ENCODE results near the gene TM7SF2.
A peak's percentile ranks its signal among the peaks of the same experiment; 100 is the strongest.

Gene TM7SF2

DNA sequence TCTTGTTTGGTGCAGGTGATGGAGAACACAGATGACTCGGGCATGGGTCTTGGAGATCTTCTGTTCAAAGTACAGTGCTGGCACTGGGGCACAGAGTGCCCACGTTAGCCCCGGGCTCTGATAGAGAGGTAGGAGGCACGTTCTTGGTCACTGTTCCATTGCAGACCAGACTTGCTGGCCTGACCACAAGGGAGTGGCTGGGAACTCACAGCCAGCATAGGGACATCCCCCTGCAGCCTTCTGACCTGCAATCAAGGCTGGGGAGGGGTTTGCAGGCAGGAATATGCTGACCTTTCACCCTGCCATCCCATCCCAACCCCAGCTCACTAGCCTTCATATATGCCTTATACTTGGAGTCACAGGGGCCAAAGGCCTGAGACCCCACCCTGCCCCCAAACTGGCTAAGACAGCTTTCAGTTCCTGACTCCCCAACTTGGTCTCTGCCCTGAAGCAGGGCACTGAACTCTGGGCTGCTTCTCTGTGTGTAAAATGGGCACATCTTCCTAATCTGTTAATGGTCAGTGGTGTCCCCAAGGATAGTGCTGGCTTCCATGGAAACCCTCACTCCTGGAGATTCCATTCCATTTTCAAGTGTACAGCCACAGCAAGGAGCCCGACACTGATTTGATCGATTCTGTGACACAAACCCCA, 15.1 kb downstream of the TM7SF2 start:
- H3K36me3 ChIP-seq (ENCODE audit: control insufficient read depth, insufficient read depth, low read length, severe bottlenecking): peaks cover 71% of the 10 kb centered on the region
- H3K9me3 ChIP-seq (ENCODE audit: control insufficient read depth, low read length): no peaks in the 10 kb centered on the region
- no peak for DNase-seq (ENCODE audit: low read depth)
- no peak overlapping the region for H3K9ac ChIP-seq (ENCODE audit: low read length)
- H3K4me3 ChIP-seq (ENCODE audit: low read length): no peak overlapping the region
- H3K27me3 ChIP-seq (replicated peaks; ENCODE audit: control insufficient read depth, insufficient read depth, low read length): no peaks in the 10 kb centered on the region
- peaks cover 5% of the 10 kb centered on the region for H3K4me1 ChIP-seq (ENCODE audit: control insufficient read depth, insufficient read depth, low read length)

DNA sequence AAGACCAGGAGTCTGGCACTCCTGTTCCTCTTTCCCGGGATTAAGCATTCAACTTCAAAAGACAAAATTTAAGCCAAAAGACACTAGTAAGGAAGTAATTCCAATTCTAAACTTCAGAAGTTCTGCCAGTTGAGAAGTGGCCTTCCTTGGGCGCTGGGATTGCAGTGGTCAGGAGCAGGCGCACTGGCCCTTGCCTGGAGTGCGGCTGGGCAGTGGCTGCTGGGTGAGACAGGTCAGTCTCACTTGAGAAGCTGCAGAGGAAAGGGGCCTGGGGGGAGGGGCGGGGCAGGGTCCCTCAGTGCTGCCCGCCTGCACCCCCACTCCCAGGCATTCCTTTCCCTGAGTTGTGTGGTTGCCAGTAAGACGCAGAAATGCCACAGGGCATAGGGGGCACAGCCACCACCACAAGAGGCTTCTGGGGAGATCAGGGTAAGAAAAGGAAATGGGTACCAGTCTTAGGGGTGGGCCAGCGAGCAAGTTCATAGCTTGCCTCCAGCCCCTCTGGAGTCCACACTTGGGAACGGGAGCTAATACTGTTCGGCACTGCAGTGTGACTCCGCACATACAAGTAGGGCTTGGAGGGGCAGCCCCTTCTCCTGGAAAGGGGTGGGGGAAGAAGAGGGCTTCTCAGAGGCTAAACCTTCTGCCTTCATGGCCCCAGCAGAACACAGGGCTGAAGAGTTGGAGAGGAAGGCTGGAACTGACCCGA, 16.0 kb downstream of the TM7SF2 start:
- peaks cover 9% of the 10 kb centered on the region for H3K4me1 ChIP-seq (ENCODE audit: control insufficient read depth, insufficient read depth, low read length)
- H3K36me3 ChIP-seq (ENCODE audit: control insufficient read depth, insufficient read depth, low read length, severe bottlenecking): peaks cover 80% of the 10 kb centered on the region
- H3K27me3 ChIP-seq (replicated peaks; ENCODE audit: control insufficient read depth, insufficient read depth, low read length): no peaks in the 10 kb centered on the region
- no peak overlapping the region for H3K4me3 ChIP-seq (ENCODE audit: low read length)
- no peaks in the 10 kb centered on the region for H3K9me3 ChIP-seq (ENCODE audit: control insufficient read depth, low read length)
- H3K9ac ChIP-seq (ENCODE audit: low read length): no peak overlapping the region
- no peak for DNase-seq (ENCODE audit: low read depth)

DNA sequence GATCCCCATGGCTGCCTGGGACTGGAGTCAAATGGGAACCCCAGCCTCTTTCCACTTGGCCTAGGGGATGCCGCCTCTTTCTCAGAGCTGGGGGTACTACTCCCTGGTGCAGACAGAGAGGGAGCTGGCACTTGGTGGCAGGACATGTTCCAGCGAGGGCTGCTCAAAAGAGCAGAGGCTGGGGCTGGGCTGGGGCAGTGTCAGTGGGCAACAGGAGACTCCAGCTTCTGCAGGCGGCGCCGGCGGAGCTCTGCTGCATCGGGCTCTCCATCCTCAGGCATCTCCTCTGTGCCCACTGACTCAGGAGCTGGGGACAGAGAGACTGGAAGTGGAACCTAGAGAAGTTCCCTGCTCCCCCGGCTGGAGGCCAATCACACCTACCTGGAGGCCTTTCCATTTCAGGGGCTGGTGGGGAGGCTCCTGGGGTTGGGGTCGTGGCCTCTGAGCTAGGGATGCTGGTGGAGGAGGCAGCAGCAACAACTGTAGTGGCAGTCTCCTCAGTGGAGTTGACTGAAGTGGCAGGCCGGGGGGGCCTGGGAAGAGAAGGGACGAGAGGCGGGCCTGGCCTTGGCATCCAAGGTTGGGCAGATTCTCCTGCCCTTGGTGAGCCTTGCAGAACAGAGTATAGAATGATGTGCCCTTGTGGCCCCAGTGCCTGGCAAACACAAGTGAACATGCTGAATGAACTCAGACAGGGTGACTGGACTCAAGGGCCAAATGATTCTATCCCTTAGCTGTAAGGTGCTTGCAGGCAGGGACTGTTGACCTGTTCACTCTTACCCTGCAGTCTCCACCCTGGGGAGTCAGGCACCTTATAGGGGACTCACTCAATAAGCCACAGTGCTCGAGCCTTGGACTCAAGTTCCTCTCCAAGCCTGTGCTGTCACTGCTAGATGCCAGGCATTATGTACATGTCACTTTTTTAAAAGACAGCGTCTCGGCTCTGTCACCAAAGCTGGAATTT, 16.8 kb downstream of the TM7SF2 start:
- no peak overlapping the region for H3K9ac ChIP-seq (ENCODE audit: low read length)
- H3K4me3 ChIP-seq (ENCODE audit: low read length): no peak overlapping the region
- DNase-seq (ENCODE audit: low read depth): no peak
- H3K27me3 ChIP-seq (replicated peaks; ENCODE audit: control insufficient read depth, insufficient read depth, low read length): no peaks in the 10 kb centered on the region
- H3K36me3 ChIP-seq (ENCODE audit: control insufficient read depth, insufficient read depth, low read length, severe bottlenecking): peaks cover 84% of the 10 kb centered on the region
- no peaks in the 10 kb centered on the region for H3K9me3 ChIP-seq (ENCODE audit: control insufficient read depth, low read length)
- H3K4me1 ChIP-seq (ENCODE audit: control insufficient read depth, insufficient read depth, low read length): peaks cover 11% of the 10 kb centered on the region

DNA sequence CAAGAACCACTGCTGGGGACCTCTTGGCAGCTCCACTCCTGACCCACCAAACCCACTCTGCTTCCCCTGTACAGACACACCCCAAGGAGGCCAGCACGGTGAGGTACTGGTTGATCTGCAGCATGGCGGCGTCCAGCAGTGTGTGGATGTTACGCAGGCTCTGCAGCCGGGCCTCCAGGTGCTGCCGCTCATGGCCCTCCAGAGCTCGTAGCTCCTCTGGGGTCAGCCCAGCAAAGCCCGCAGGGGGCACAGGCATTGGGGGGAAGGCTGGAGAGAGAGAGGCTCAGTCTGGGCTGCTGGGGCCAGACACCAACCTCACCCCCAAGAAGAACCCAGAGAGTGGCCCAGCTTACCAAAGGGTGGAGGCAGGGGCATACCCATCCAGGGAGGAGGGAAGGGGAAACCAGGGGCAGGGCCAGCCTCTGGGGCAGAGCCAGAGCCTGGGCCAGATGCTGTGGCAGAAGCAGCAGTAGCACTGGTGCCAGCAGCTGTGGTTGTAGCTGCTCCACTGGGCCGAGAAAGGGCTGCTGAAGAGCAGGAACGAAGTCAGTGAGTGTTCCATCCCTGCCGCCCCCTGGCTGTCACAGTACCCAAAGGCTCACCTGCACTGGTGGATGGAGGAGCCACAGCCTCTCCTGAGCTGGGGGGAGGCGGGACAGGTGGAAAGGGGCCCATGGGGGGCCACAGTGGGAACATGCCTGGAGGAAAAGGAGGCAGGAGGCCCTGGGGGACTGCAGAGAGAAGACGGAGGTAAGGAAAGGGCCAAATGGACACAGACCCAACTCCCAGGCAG, 18.2 kb downstream of the TM7SF2 start:
- no peak for DNase-seq (ENCODE audit: low read depth)
- Histone ChIP-seq H3K4me3 (ENCODE audit: low read length) (no peak overlapping the region), H3K4me1 (ENCODE audit: control insufficient read depth, insufficient read depth, low read length) (peaks cover 11% of the 10 kb centered on the region), H3K27me3 (replicated peaks; ENCODE audit: control insufficient read depth, insufficient read depth, low read length) (no peaks in the 10 kb centered on the region), H3K36me3 (ENCODE audit: control insufficient read depth, insufficient read depth, low read length, severe bottlenecking) (peaks cover 80% of the 10 kb centered on the region), H3K9ac (ENCODE audit: low read length) (no peak overlapping the region), H3K9me3 (ENCODE audit: control insufficient read depth, low read length) (no peaks in the 10 kb centered on the region)

DNA sequence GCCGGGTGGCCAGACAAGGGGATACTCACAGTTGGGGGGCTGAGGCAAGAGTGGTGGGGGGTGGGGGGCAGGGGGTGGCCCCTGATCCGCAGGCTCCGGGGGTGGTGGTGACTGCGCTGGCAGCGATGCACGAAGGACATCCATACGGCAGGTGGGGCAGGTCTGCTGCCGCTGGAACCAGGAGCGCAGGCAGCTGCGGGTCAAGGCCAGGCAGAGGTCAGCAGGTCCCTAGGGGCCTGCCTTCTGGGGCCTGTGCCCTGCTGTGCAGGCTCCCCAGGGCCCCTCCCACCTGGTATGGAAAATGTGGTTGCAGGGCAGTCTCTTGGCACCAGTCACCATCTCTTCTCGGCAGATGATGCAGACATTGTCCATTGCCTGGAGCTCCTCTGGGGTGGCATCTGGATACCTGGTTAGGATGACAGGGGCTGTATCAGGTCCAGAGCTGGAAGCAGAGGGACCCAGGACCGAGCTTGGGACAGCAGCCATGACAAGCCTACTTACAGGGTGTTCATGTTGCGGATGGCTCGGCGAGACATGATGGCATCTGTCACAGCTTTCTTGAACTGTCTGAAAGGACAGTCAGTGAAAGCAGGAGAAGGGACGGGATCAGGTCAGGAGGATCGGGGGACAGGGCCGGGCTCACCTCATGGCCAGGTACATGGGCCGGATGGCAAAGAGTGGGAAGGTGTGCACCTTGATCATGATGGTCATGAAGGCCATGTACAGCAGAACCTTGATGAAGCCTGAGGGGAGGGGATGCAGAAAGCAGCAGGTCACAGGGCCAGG, 19.2 kb downstream of the TM7SF2 start:
- no peak for DNase-seq (ENCODE audit: low read depth)
- no peaks in the 10 kb centered on the region for H3K9me3 ChIP-seq (ENCODE audit: control insufficient read depth, low read length)
- H3K27me3 ChIP-seq (replicated peaks; ENCODE audit: control insufficient read depth, insufficient read depth, low read length): no peaks in the 10 kb centered on the region
- no peak overlapping the region for H3K9ac ChIP-seq (ENCODE audit: low read length)
- peaks cover 70% of the 10 kb centered on the region for H3K36me3 ChIP-seq (ENCODE audit: control insufficient read depth, insufficient read depth, low read length, severe bottlenecking)
- no peak overlapping the region for H3K4me3 ChIP-seq (ENCODE audit: low read length)
- H3K4me1 ChIP-seq (ENCODE audit: control insufficient read depth, insufficient read depth, low read length): peaks cover 16% of the 10 kb centered on the region

DNA sequence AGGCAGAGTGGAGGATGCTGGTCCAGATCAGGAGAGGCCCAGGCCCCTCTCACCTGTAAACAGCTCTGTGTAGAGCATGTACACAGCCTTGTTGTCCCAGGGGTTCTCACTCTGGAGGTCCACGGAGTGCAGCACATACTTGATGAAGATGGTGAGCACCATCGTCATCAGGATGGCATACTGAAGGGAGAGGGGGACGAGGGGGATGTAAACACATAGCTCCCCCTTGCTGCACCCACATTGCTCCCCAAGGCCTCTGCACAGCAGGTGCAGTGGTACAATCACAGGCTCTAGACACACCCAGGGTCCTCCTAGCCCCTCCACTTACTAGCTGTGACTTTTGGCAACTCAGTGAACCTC, 19.7 kb downstream of the TM7SF2 start:
- Histone ChIP-seq H3K9ac (ENCODE audit: low read length) (no peak overlapping the region), H3K27me3 (replicated peaks; ENCODE audit: control insufficient read depth, insufficient read depth, low read length) (no peaks in the 10 kb centered on the region), H3K9me3 (ENCODE audit: control insufficient read depth, low read length) (no peaks in the 10 kb centered on the region), H3K4me3 (ENCODE audit: low read length) (no peak overlapping the region), H3K4me1 (ENCODE audit: control insufficient read depth, insufficient read depth, low read length) (peaks cover 16% of the 10 kb centered on the region), H3K36me3 (ENCODE audit: control insufficient read depth, insufficient read depth, low read length, severe bottlenecking) (peaks cover 65% of the 10 kb centered on the region)
- no peak for DNase-seq (ENCODE audit: low read depth)

DNA sequence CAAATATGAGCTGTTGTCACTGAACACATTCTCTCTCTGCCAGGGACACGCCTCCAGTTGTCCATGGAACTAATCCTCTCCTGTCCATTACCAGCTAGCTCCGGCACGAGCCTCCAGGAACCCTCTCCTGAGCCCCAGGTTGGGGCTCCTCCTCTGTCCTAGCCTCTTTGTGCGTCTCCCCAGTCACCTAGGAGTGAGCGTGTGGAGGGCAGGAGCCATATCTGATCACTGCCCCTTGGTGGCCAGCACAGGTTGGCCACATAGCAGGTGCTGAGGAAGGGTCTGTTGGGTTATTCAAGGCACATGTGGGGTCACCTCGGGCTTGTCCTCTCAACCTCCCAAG, 20.2 kb downstream of the TM7SF2 start:
- Histone ChIP-seq H3K36me3 (ENCODE audit: control insufficient read depth, insufficient read depth, low read length, severe bottlenecking) (peaks cover 60% of the 10 kb centered on the region), H3K27me3 (replicated peaks; ENCODE audit: control insufficient read depth, insufficient read depth, low read length) (no peaks in the 10 kb centered on the region), H3K4me1 (ENCODE audit: control insufficient read depth, insufficient read depth, low read length) (peaks cover 16% of the 10 kb centered on the region), H3K9ac (ENCODE audit: low read length) (peak overlapping the region; percentile 32), H3K4me3 (ENCODE audit: low read length) (no peak overlapping the region), H3K9me3 (ENCODE audit: control insufficient read depth, low read length) (no peaks in the 10 kb centered on the region)
- no peak for DNase-seq (ENCODE audit: low read depth)

DNA sequence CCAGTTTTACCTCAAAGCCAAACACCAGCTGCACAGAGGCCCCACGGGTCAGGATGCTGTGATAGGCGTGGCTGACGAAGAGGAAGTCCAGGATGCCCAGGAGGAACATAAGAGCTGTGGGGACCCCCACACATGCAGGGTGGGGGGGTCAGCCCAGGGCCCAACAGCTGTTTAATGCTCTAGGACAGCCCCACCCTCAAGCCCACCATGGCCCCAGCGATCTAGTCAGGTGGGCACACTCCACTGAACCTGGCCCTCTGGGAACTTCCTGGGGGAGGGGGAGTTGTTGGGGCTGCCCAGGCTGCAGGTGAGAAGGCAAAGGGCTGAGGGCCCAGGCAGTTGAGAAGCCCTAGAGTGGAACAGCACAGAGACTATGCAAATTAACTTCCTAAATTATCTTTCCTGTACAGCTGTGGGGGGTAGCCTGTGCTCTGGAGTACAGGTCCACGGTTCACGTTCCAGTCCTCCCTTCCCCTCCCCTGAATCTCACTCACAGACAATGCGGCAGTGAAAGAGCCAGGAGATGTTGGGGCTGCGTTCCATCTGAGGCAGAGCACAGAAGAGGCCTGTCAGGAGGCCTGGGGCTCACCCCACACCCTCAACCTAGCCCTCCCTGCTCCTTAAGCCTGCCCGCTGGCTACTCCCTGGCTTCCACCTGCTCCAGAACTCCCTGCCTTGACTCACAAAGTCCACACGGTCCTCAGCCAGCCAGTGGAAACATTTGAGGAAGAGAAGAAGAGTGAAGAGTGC, 20.7 kb downstream of the TM7SF2 start:
- peak overlapping the region; percentile 97 for H3K4me3 ChIP-seq (ENCODE audit: low read length)
- H3K4me1 ChIP-seq (ENCODE audit: control insufficient read depth, insufficient read depth, low read length): peaks cover 16% of the 10 kb centered on the region
- no peaks in the 10 kb centered on the region for H3K9me3 ChIP-seq (ENCODE audit: control insufficient read depth, low read length)
- no peak for DNase-seq (ENCODE audit: low read depth)
- peak overlapping the region; percentile 100 for H3K9ac ChIP-seq (ENCODE audit: low read length)
- peaks cover 55% of the 10 kb centered on the region for H3K36me3 ChIP-seq (ENCODE audit: control insufficient read depth, insufficient read depth, low read length, severe bottlenecking)
- no peaks in the 10 kb centered on the region for H3K27me3 ChIP-seq (replicated peaks; ENCODE audit: control insufficient read depth, insufficient read depth, low read length)

DNA sequence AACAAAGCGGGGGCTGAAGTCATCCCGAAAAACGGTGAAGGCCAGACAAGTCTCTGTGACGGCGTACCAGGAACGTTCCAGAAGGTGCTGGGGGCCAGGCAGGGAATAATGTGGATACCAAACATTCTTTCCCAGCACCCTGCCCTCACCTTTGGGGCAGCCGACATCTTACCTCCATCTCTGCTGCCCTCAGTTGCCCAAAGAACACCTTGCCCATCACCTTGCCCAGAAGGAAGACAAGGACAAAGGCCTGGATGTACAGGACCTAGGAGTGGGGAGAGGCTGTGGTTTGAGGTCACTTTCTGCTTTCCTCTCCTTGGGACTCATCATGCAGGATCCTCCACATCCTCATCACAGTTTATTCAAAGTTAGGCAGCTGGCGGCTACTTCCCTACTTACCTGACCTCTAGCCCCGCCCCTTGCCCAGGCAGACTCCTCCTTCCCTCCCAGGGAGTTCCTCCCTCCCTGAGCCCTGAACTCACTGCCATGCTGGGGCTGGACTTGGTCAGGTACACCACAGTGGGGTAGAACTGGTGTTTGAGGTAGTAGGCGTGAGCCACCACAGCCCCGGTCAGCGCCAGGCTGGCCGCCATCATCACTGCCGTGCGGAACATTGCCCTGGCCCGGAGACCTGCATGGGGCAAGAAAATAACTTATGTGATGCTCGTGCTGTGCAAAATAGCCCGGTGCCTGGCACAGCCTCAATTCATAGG, 21.5 kb downstream of the TM7SF2 start:
- DNase-seq (ENCODE audit: low read depth): peak; percentile 7
- Histone ChIP-seq H3K4me1 (ENCODE audit: control insufficient read depth, insufficient read depth, low read length) (peaks cover 16% of the 10 kb centered on the region), H3K9ac (ENCODE audit: low read length) (peak overlapping the region; percentile 100), H3K4me3 (ENCODE audit: low read length) (peak overlapping the region; percentile 97), H3K9me3 (ENCODE audit: control insufficient read depth, low read length) (no peaks in the 10 kb centered on the region), H3K36me3 (ENCODE audit: control insufficient read depth, insufficient read depth, low read length, severe bottlenecking) (peaks cover 48% of the 10 kb centered on the region), H3K27me3 (replicated peaks; ENCODE audit: control insufficient read depth, insufficient read depth, low read length) (no peaks in the 10 kb centered on the region)

Data from adipocyte (in vitro differentiated cells).